ENCODE data around the gene CLSTN1.

The CLSTN1 gene

GRCh38 chr1:9822490-9822889 lies 1.3 kb downstream of the CLSTN1 start:
- H3K27me3 ChIP-seq (ENCODE audit: insufficient read depth, poor library complexity, severe bottlenecking): no peaks in the 10 kb centered on the region
- H3K4me1 ChIP-seq (ENCODE audit: insufficient read depth, poor library complexity, severe bottlenecking): peaks cover 37% of the 10 kb centered on the region
- H3K27ac ChIP-seq (ENCODE audit: poor library complexity, severe bottlenecking): peak overlapping the region; percentile 92
- no peak for TF ChIP-seq CTCF (IDR thresholded peaks at IDR 0.05; ENCODE audit: poor library complexity, severe bottlenecking)
- DNase-seq (ENCODE audit: low spot score) (no peak), ATAC-seq (ENCODE audit: low read depth) (no peak)
- peak overlapping the region; percentile 95 for H3K4me3 ChIP-seq (ENCODE audit: severe bottlenecking)
- peaks cover 7% of the 10 kb centered on the region for H3K36me3 ChIP-seq (ENCODE audit: low read depth)
- H3K9me3 ChIP-seq (ENCODE audit: severe bottlenecking): no peaks in the 10 kb centered on the region

- Histone ChIP-seq H3K27me3 (ENCODE audit: insufficient read depth, poor library complexity, severe bottlenecking) (no peaks in the 10 kb centered on the region), H3K9me3 (ENCODE audit: severe bottlenecking) (no peaks in the 10 kb centered on the region), H3K27ac (ENCODE audit: poor library complexity, severe bottlenecking) (peak overlapping the region; percentile 92), H3K4me3 (ENCODE audit: severe bottlenecking) (peak overlapping the region; percentile 95), H3K4me1 (ENCODE audit: insufficient read depth, poor library complexity, severe bottlenecking) (peaks cover 37% of the 10 kb centered on the region), H3K36me3 (ENCODE audit: low read depth) (peaks cover 15% of the 10 kb centered on the region)
- ATAC-seq (ENCODE audit: low read depth): no peak
- no peak for DNase-seq (ENCODE audit: low spot score)
- no peak for TF ChIP-seq CTCF (IDR thresholded peaks at IDR 0.05; ENCODE audit: poor library complexity, severe bottlenecking)
Measured at GRCh38 chr1:9821710-9822109, 2.1 kb downstream of the CLSTN1 start.

- Histone ChIP-seq H3K4me3 (ENCODE audit: severe bottlenecking) (no peak overlapping the region), H3K36me3 (ENCODE audit: low read depth) (peaks cover 16% of the 10 kb centered on the region), H3K9me3 (ENCODE audit: severe bottlenecking) (no peaks in the 10 kb centered on the region), H3K4me1 (ENCODE audit: insufficient read depth, poor library complexity, severe bottlenecking) (peaks cover 31% of the 10 kb centered on the region), H3K27me3 (ENCODE audit: insufficient read depth, poor library complexity, severe bottlenecking) (no peaks in the 10 kb centered on the region), H3K27ac (ENCODE audit: poor library complexity, severe bottlenecking) (no peak overlapping the region)
- TF ChIP-seq CTCF (IDR thresholded peaks at IDR 0.05; ENCODE audit: poor library complexity, severe bottlenecking): no peak
- ATAC-seq (ENCODE audit: low read depth): no peak
- DNase-seq (ENCODE audit: low spot score): no peak
Measured at GRCh38 chr1:9820521-9820920, 3.2 kb downstream of the CLSTN1 start.

- no peak for TF ChIP-seq CTCF (IDR thresholded peaks at IDR 0.05; ENCODE audit: poor library complexity, severe bottlenecking)
- Histone ChIP-seq H3K9me3 (ENCODE audit: severe bottlenecking) (no peaks in the 10 kb centered on the region), H3K4me3 (ENCODE audit: severe bottlenecking) (no peak overlapping the region), H3K27ac (ENCODE audit: poor library complexity, severe bottlenecking) (no peak overlapping the region), H3K27me3 (ENCODE audit: insufficient read depth, poor library complexity, severe bottlenecking) (no peaks in the 10 kb centered on the region), H3K4me1 (ENCODE audit: insufficient read depth, poor library complexity, severe bottlenecking) (peaks cover 19% of the 10 kb centered on the region), H3K36me3 (ENCODE audit: low read depth) (peaks cover 25% of the 10 kb centered on the region)
- DNase-seq (ENCODE audit: low spot score) (no peak), ATAC-seq (ENCODE audit: low read depth) (no peak)
Measured at GRCh38 chr1:9817734-9818133, 6.0 kb downstream of the CLSTN1 start.

GRCh38 chr1:9816199-9816598 lies 7.6 kb downstream of the CLSTN1 start:
- H3K4me1 ChIP-seq (ENCODE audit: insufficient read depth, poor library complexity, severe bottlenecking): peaks cover 20% of the 10 kb centered on the region
- ATAC-seq (ENCODE audit: low read depth) (no peak), DNase-seq (ENCODE audit: low spot score) (no peak)
- H3K27ac ChIP-seq (ENCODE audit: poor library complexity, severe bottlenecking): no peak overlapping the region
- no peak for TF ChIP-seq CTCF (IDR thresholded peaks at IDR 0.05; ENCODE audit: poor library complexity, severe bottlenecking)
- no peaks in the 10 kb centered on the region for H3K27me3 ChIP-seq (ENCODE audit: insufficient read depth, poor library complexity, severe bottlenecking)
- peaks cover 25% of the 10 kb centered on the region for H3K36me3 ChIP-seq (ENCODE audit: low read depth)
- H3K4me3 ChIP-seq (ENCODE audit: severe bottlenecking): no peak overlapping the region
- H3K9me3 ChIP-seq (ENCODE audit: severe bottlenecking): no peaks in the 10 kb centered on the region
